Measurements from ENCODE around the gene ZKSCAN4. TPM values are rescaled to one million over a fixed set of nuclear protein-coding genes. Genes with fewer than 3 reads are reported as not detected.

The ZKSCAN4 gene
- total RNA-seq, 1 experiment from 2014 or later = 11.5 TPM

DNA sequence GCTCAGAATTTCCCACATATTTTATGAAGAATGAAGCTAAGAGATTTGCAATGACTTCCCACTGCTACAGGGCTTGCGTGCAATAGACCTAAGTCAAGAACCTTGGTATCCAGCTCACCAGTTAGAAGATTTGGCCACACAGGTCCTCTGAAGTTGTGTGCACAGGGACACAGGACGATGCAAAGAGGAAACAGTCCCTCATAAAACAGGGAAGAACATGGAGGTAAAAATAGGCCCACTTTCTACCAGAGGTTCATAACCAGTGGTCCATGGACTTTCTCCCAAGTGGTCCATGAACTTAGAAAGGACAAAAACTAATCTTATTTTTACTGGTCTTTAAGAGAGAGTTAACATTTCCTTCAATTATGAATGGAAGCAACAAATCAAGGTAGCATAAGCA, 1.3 kb downstream of the ZKSCAN4 start:
- DNase-seq (ENCODE audit: low read depth) = no peak

DNA sequence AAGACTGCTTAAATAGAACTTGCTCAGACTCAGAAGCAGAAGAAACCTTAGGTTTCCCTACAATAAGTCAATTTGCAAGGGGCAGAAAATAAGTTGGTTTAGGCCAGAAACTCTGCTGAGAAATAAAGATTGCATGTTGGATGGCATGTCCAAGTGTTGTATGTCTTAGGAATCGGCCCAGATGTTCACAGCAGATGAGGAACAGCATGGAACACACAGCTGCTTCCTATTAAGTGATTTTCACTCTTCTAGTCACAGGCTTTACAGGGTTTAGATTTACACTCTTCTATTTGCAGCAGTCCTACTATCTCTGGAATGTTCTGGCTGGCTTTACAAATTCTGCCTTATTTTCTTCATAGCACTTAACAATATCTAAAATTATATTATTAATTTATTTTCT, 3.2 kb downstream of the ZKSCAN4 start:
- DNase-seq (ENCODE audit: low read depth) = no peak

DNA sequence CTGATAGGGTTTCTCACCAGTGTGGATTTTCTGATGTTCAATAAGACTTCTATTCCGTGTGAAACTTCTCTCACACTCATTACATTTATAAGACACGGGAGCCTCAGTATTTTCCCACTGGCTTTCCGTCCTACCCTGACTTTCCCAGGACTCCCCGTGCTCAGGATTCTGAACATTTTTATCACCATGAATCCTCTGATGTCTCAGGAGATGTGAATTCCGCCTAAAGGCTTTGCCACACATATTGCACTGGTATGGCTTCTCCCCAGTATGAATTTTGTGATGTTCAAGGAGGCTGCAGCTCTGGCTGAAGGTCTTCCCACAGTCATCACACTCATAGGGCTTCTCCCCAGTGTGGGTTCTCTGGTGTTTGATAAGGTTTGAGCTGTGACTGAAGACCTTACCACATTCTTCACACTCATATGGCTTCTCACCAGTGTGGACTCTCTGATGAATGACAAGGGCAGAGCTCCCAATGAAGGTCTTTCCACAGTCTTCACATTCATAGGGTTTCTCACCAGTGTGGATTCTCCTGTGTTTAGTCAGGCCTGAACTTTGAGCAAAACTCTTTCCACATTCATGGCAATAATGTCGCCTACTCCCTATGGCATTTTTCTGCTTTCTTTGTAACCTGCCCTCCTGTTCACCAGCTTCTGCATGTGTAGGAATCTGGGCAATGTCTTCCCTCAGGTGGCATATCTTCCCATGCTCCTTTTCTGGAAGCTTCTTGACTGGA, 6.7 kb downstream of the ZKSCAN4 start:
- DNase-seq (ENCODE audit: low read depth) = no peak

DNA sequence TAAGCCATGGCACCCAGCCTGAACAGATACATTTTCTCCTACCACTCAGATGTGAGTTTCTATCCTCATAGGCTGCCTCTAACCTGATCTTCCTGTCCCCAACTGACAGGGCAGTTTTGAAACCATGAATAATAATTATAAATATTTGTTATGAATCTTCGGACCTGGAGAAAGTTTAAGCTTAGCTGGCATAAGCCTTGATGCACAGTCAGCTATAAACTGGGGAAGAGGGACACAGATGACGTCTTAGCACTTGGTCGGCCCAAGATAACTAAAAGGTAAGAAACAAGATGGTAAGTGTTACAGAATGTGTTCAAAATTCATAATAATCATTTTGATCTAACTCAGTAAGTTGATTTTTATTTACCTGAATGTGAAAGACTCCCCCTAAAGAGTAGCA, 8.1 kb downstream of the ZKSCAN4 start:
- DNase-seq (ENCODE audit: low read depth) = no peak

DNA sequence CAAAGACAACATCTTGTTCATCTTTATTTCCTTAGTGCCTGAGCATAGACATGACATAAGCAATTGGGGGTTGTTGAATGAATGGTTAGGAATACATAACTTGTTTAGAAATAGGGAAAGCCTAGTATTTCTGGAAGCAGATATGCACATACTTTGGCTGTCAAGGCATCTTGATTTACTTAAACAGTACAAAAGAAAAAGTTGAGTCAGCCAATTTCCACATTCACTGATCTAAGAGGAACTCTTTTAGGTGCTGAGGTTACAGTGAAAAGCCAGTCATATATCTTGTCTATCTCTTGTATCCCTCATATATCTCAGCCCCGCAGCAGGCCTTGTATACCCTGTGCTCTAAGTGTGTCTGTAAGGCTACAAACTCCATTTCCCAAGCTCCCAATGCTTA, 11.6 kb downstream of the ZKSCAN4 start:
- no peak for DNase-seq (ENCODE audit: low read depth)

DNA sequence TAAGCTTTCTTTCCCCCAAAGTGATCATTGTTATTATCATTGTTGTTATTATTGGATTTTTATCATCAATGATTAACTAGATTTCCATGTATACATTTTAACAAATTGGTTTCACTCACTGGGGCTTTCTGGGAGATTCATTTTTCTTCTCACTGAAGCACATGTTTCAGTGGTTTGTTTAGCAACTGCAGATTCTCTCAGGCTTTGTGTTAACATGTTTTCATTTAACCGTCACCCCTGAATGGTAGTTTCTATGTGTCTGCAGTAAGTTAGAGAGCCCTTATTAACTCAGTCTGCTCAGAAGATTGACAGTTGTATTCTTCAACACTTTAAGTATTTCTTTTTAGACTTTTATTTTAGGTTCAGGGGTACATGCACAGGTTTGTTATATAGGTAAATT, 12.4 kb downstream of the ZKSCAN4 start:
- DNase-seq (ENCODE audit: low read depth) = no peak

DNA sequence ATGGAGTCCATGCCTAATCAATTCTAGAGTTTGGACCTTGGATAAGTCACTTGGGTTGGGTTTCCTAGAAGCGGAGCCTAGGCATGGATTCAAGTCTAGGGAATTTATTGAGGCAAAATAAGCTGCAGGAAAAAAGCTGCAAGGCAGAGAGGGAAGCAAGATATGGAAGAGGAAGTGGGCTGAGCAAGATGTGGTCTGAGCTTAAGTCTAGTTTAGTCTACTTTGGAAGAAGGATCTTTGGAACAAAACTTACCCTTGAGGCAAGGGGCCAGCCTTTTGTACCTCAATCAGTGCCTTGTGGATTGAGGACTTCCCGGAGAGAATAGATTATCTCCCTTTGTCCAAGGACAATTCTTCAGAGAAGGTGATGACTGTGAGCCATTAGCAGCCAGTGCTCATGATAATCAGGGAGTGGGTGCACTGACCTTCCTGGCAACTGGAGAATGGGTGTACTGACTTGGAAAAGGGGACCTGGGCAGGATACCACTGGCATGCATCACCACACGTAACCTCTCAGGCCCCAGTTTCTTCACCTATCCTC, 16.1 kb downstream of the ZKSCAN4 start:
- DNase-seq (ENCODE audit: low read depth) = no peak

DNA sequence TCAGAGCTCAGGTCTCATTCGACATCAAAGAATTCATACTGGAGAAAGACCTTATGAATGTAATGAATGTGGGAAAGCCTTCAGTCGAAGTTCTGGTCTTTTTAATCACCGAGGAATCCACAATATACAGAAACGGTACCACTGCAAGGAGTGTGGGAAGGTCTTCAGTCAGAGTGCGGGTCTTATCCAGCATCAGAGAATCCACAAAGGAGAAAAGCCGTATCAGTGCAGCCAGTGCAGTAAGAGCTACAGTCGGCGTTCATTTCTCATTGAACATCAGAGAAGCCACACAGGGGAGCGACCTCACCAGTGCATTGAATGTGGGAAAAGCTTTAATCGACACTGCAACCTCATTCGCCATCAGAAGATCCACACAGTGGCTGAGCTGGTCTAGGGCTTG, 19.3 kb downstream of the ZKSCAN4 start:
- DNase-seq (ENCODE audit: low read depth) = no peak

DNA sequence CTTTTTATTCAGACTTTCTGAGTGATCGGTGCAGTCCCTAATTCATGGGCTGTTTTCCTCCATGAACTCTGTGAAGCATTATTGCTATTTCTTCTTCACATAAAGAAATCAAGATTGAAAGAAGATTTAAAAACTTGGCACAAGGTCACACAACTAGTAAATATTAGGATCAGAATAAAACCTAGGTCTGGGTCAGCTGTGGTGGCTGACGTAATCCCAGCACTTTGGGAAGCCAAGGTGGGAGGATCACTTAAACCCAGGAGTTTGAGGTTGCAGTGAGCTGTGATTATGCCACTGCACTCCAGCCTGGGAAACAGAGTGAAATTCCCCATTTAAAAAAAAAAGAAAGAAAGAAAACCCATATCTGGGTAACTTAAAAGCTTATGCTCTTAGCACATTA, 25.6 kb downstream of the ZKSCAN4 start:
- no peak for DNase-seq (ENCODE audit: low read depth)

DNA sequence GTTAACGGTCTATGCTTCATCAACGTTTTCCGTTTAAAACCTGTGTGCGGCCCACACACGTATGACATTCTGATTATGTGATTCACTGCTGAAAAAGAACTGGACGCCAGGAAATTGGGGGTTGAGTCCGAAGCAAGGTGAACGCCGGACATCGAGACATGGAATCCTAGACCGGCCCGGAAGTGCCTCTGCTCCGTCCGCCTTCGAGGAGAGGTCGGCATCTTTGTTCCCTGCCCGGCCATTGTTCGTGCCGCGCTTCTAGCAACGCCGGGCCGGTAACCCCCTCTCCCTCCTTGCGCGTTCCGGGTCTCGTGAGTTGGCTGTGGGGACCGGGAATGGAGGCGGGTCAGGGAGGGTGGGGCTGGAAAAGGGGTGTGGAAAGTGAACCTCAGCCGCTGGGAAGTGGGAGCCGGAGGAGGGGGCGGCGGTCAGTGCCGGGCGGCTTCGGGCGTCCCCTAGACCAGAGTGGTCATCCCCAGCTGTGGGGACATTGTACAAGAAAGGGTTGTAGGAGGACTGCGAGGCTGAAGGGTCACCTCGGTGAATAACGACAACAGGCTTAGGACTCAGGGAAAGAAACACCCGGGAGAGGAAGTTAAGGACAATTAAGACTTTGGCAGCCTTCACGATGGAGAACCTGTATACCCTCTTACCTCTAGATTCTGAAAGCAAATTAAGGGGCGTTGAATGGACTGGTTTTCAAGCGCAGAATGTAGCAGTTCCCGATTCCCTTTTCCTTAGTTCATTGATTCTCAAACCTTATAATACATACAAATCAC, 26.8 kb downstream of the ZKSCAN4 start, which contains the start of gene ZSCAN9:
ZSCAN9 (plus strand) TSS at position 220 of the 779 bp plus-strand sequence. CDS start 1,810 bp downstream, outside the sequence.
- DNase-seq (ENCODE audit: low read depth) = peak; percentile 98

DNA sequence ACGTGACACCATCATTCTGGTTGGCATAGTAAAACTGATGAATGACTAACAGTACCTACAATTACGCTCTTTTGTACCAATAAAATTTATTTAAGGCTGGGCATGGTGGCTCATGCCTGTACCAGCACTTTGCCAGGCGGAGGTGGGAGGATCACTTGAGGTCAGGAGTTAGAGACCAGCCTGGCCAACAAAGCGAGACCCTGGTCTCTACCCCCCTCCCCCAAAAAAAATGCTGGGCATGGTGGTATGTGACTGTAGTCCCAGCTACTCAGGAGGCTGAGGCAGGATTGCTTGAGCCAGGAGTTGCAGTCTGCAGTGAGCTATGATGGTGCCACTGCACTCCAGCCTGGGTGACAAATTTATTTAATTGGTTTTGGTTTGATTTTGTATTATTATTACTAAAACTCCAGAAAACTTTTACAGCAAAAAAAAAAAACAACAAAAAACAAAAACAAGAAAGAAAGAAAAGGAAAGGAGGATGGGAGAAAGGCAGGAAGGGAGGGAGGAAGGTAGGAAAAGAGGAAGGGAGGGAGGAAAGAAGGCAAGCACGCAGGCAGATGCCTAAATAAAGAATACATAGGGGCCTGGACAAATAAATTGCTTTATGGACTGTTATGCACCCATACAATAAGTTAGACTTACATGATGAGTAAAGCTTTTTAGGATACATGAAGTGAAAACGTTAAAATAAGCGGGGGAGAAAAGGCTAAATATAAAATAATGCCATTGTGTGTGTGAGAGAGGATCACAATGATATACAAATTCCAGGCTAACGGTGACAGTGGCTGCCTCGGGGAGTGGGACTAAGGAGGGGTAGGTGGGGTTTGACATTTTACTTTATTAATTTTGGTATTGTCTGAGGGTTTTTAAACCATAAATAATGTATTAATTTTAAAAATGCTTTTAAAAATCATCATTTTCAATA, 27.7 kb downstream of the ZKSCAN4 start:
- no peak for DNase-seq (ENCODE audit: low read depth)

DNA sequence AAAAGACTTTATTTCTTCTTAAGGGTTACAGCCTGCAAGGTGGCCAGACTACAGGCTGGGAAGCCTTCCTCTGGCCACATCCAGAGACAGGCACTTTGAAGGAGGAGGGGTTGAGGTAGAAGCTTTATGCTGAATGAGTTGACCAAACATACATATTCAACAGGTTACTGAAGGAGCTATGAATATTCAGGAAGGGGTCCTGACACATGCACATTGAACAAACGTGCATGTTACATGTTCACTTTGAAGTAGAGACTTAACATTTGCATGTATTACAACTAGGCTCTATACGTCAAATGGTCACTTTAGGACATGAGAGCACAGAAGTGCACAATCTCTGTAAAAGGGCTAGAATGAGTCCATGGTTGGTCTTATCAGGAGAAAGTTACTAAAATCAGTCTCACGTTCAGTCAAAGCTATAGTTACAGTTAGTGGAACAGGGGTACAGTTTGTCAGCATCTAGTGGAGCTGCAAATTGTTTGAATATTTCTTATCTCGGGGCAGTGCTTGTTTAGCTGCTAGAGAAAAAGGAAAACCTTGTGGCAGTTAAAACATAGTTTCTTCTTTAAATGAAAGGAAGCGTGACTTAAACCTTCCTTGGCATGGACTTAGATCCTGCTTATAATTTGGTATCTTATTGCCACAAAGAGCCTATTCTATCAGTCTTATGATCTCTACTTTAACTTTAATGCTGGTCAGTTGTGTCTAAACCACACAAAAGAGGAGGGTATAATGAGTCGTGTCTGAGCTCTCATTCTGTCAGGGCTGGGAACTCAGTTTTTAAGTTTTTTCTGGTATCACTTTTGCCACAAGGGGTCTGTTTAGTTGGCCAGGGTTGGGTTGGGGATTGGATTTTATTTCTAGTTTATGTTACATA, 31.6 kb downstream of the ZKSCAN4 start:
- DNase-seq (ENCODE audit: low read depth) = no peak

DNA sequence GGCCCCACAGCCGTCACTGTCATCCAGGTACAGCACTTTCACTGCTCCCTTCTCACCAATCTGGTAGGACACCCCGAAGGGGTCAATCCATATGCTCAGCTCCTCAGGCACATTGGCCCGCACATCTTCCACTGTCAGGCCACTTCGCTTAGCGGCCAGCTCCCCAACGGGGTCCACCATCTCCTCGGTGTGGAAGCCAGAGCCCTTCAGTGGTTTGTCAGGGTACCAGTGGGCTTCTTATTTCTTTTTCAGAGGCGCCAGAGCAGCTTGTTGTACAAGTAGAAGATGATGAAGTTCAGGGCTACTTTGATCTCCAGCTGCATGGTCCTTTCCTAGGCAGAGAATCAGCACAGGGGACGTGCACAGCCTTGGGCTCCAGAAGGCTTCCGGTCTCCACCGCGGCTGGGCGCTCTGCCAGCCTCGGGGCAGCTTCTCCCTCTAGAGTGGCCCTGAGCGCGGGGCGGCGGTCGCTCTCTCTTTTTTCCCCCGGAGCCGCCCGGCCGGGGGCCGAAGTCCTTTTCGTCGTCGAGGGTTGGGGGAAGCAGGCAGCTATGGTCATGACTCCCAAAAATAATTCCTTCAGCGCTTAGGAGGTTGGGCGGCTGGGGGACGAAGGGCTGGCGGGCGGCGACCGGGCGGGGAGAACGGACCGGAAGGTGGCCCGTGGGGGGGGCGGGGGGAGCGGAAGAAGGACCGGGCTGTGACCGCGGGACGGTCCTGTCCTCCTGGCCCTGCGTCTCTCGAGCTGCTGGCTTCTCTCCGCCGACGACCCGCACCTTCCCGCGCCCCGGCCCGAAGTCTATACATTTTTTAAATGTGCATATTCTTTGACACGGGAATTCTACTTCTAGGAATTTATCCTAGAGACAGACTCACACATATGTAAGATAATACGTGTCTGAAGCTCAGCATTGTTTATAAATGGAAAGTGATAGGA, 33.5 kb downstream of the ZKSCAN4 start:
- peak; percentile 92 for DNase-seq (ENCODE audit: low read depth)

DNA sequence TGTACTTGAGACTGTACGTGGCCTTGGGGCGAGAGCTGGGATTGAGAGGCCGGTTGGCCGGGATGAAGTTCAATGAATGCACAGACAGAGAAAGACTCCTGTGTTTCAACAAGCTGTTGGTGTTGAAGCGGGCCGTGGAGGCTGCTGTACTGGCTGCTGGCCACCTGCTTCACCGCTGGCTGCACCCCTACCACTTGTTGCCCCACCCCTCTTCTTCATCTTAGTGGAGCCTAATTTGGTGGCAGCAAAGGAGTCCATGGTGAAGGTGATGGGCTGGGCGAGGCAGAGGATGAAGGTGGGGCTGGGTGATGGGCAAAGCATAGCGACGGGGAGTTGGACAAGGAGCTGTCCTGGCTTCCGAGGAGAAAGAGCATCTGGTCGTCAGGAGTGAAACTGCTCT, 34.2 kb downstream of the ZKSCAN4 start:
- DNase-seq (ENCODE audit: low read depth) = no peak

DNA sequence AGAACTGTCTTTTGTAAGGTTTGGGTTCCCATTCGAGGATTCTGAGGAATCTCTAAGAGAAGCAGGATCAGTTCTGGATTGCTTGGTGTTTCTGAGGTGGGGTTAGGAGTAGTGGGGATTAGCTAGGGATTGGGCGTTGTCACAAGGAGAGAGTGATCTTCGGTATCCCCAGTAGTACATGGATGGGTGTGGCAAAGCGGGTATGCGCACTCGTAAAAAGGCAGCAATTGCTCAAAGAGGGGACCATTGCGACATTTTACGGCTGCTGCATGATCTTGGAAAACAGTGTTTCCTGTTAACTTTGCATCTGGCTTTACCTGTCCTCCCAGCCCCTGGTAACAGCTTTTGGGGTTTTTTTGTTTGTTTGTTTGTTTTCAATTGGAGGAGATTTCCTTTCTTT, 36.6 kb downstream of the ZKSCAN4 start:
- DNase-seq (ENCODE audit: low read depth) = no peak

DNA sequence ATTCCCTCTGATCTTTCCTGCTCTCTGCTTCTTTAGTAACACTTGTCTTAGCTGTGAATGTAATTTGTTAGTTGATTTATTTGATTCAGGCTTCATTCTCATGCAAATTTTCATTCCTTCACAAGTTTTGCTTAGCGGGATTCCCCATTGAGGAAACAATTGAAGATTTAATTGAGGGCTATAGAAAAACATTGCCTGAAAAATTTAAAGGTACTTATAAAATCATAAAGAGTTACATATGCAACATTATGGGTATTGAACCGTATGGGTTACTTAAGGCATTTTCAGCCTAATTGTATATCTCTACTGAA, 38.9 kb downstream of the ZKSCAN4 start:
- no peak for DNase-seq (ENCODE audit: low read depth)

DNA sequence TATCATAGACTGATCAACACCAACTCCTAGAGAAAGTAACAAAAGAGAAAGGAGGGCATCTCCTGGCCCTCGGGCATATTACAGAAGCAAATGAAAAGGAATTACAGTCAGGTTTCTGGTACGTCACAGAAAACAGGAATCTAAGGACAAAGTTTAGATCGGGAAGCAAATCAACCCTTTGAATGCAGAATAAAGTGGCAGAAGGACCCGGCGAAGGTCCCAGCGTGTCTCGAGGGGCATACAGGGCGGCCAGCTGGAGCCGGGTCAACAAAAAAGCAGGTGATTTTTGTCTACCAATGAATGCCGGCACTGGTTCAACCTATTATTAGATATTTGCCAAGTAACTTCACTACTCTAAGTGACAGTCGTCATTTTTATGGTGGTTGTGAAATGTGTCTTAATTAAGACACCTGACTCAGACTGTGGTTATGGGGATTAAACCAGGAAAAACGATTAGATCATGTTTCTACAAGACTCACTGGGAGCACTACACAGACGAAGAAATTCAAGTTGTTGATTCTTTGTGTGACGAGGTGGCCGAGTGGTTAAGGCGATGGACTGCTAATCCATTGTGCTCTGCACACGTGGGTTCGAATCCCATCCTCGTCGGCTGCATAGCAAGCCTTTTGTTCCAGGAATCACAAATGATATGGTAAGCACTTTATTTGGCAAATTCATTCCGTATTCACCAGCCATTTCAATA, 39.4 kb downstream of the ZKSCAN4 start:
- DNase-seq (ENCODE audit: low read depth) = peak; percentile 90

DNA sequence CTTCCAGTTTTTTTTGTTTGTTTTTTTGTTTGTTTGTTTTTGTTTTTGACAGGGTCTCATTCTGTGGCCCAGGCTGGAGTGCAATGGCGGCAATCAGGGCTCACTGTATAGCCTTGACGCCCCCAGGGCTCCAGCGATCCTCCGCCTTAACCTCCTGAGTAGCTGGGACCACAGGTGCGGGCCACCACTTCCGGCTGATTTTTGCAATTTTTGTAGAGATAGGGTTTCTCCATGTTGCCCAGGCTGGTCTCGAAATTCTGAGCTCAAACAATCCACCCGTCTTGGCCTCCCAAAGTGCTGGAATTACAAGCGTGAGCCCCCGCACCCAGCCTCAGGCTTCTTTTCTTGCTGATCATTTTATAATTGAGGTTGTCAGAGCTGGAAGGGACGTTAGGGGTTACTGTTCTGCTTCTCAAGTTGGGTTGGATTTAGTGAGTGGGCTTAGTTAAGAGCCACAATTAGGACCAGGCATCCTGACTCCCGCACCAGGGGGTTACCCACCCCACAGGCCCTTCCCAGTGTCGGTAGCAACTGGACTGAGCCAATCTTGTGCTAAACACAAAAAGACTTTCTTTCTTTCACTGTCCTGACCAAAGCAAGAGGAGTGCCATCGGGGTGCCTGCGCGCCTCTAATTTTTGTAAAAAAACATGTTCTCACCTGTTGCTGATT, 40.1 kb downstream of the ZKSCAN4 start:
- DNase-seq (ENCODE audit: low read depth) = no peak
